ENCODE measurements around the gene NTSR1.

NTSR1 gene

DNA sequence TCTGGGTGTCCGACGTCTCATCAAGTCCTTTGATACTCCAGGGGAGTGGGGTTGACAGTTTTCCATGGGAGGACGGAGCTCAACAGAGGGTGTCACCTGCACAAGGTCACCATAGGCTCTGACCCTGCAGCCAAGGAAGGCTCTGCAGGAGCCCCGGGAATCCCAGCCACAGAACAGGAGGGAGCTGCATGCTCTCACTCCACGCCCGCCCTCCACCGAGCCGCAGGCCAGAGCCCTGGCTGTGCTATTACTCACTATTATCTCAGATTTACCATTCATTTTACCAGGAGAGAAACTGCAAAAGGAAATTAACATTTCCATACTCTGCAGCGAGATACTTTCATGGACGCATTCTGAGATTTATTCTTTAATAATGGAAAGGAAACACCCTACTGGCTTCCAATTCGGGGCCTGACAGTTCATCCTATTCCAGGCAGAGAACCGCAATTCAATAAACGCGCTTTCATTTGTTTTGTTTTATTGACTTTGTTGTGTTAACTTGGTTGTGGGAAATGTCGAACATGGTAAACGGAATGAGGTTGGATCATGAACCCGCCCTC lies 18.3 kb upstream of the NTSR1 start:
- no peak for DNase-seq (ENCODE audit: low read depth, low spot score)
- Histone ChIP-seq H3K9ac (ENCODE audit: insufficient read length, low read depth) (no peak overlapping the region), H3K27me3 (ENCODE audit: insufficient read depth, insufficient read length) (no peaks in the 10 kb centered on the region), H3K4me1 (ENCODE audit: insufficient read depth, insufficient read length) (peaks cover 12% of the 10 kb centered on the region), H3K9me3 (ENCODE audit: insufficient read depth, low read length) (no peaks in the 10 kb centered on the region), H3K36me3 (ENCODE audit: insufficient read depth, insufficient read length, low read length) (no peaks in the 10 kb centered on the region), H3K4me3 (ENCODE audit: insufficient read length, low read depth) (no peak overlapping the region)
- no peak for TF ChIP-seq ZNF274 (IDR thresholded peaks at IDR 0.05; ENCODE audit: low read depth, low read length)
- no peak for TF ChIP-seq SUZ12 (IDR thresholded peaks at IDR 0.05; ENCODE audit: extremely low read depth, insufficient read depth, insufficient read length)
- no peak for TF ChIP-seq YY1 (IDR thresholded peaks at IDR 0.05; ENCODE audit: insufficient read depth, insufficient read length)

- Histone ChIP-seq H3K27me3 (ENCODE audit: insufficient read depth, insufficient read length) (no peaks in the 10 kb centered on the region), H3K9me3 (ENCODE audit: insufficient read depth, low read length) (no peaks in the 10 kb centered on the region), H3K4me1 (ENCODE audit: insufficient read depth, insufficient read length) (peaks cover 12% of the 10 kb centered on the region), H3K36me3 (ENCODE audit: insufficient read depth, insufficient read length, low read length) (no peaks in the 10 kb centered on the region), H3K9ac (ENCODE audit: insufficient read length, low read depth) (no peak overlapping the region), H3K4me3 (ENCODE audit: insufficient read length, low read depth) (no peak overlapping the region)
- TF ChIP-seq ZNF274 (IDR thresholded peaks at IDR 0.05; ENCODE audit: low read depth, low read length) (no peak), YY1 (IDR thresholded peaks at IDR 0.05; ENCODE audit: insufficient read depth, insufficient read length) (no peak), SUZ12 (IDR thresholded peaks at IDR 0.05; ENCODE audit: extremely low read depth, insufficient read depth, insufficient read length) (no peak)
- DNase-seq (ENCODE audit: low read depth, low spot score) = no peak
Measured at GRCh38 chr20:62691487-62691886, 17.1 kb upstream of the NTSR1 start.

- DNase-seq (ENCODE audit: low read depth, low spot score) = no peak
- no peak for TF ChIP-seq YY1 (IDR thresholded peaks at IDR 0.05; ENCODE audit: insufficient read depth, insufficient read length)
- no peak for TF ChIP-seq ZNF274 (IDR thresholded peaks at IDR 0.05; ENCODE audit: low read depth, low read length)
- TF ChIP-seq SUZ12 (IDR thresholded peaks at IDR 0.05; ENCODE audit: extremely low read depth, insufficient read depth, insufficient read length) = no peak
- no peaks in the 10 kb centered on the region for H3K9me3 ChIP-seq (ENCODE audit: insufficient read depth, low read length)
- no peaks in the 10 kb centered on the region for H3K36me3 ChIP-seq (ENCODE audit: insufficient read depth, insufficient read length, low read length)
- H3K9ac ChIP-seq (ENCODE audit: insufficient read length, low read depth) = no peak overlapping the region
- H3K4me3 ChIP-seq (ENCODE audit: insufficient read length, low read depth) = no peak overlapping the region
- H3K4me1 ChIP-seq (ENCODE audit: insufficient read depth, insufficient read length) = peaks cover 9% of the 10 kb centered on the region
- no peaks in the 10 kb centered on the region for H3K27me3 ChIP-seq (ENCODE audit: insufficient read depth, insufficient read length)
Measured at GRCh38 chr20:62692176-62692575, 16.5 kb upstream of the NTSR1 start.

- no peaks in the 10 kb centered on the region for H3K27me3 ChIP-seq (ENCODE audit: insufficient read depth, insufficient read length)
- no peaks in the 10 kb centered on the region for H3K36me3 ChIP-seq (ENCODE audit: insufficient read depth, insufficient read length, low read length)
- H3K4me3 ChIP-seq (ENCODE audit: insufficient read length, low read depth) = no peak overlapping the region
- DNase-seq (ENCODE audit: low read depth, low spot score) = no peak
- H3K9ac ChIP-seq (ENCODE audit: insufficient read length, low read depth) = no peak overlapping the region
- H3K9me3 ChIP-seq (ENCODE audit: insufficient read depth, low read length) = no peaks in the 10 kb centered on the region
- H3K4me1 ChIP-seq (ENCODE audit: insufficient read depth, insufficient read length) = peaks cover 3% of the 10 kb centered on the region
- TF ChIP-seq ZNF274 (IDR thresholded peaks at IDR 0.05; ENCODE audit: low read depth, low read length) = no peak
- no peak for TF ChIP-seq SUZ12 (IDR thresholded peaks at IDR 0.05; ENCODE audit: extremely low read depth, insufficient read depth, insufficient read length)
- no peak for TF ChIP-seq YY1 (IDR thresholded peaks at IDR 0.05; ENCODE audit: insufficient read depth, insufficient read length)
Measured at GRCh38 chr20:62692801-62693523, 15.7 kb upstream of the NTSR1 start.

DNA sequence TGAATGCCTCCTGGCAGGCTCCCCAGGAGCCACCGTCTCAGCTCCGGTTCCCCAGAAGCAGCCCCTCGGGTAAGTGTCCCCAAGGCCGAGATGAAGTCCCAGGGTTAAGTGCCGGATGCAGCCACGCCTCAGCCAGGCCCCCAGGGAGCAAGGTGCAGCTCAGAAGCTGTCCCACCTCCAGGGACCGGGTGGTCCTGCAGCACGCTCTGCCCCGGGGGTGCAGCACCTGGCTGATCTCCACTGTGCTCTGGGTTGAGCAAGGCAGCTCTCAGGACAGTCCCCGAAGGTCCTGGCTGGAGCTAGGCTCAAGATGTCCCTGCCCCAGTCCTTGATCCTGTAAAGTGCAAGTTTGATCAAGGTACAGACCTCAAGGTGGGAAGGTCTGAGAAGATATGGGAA lies 15.1 kb upstream of the NTSR1 start:
- Histone ChIP-seq H3K9ac (ENCODE audit: insufficient read length, low read depth) (no peak overlapping the region), H3K9me3 (ENCODE audit: insufficient read depth, low read length) (no peaks in the 10 kb centered on the region), H3K4me3 (ENCODE audit: insufficient read length, low read depth) (no peak overlapping the region), H3K36me3 (ENCODE audit: insufficient read depth, insufficient read length, low read length) (no peaks in the 10 kb centered on the region), H3K27me3 (ENCODE audit: insufficient read depth, insufficient read length) (no peaks in the 10 kb centered on the region), H3K4me1 (ENCODE audit: insufficient read depth, insufficient read length) (peaks cover 3% of the 10 kb centered on the region)
- no peak for DNase-seq (ENCODE audit: low read depth, low spot score)
- TF ChIP-seq YY1 (IDR thresholded peaks at IDR 0.05; ENCODE audit: insufficient read depth, insufficient read length) (no peak), ZNF274 (IDR thresholded peaks at IDR 0.05; ENCODE audit: low read depth, low read length) (no peak), SUZ12 (IDR thresholded peaks at IDR 0.05; ENCODE audit: extremely low read depth, insufficient read depth, insufficient read length) (no peak)

GRCh38 chr20:62694106-62694505 lies 14.5 kb upstream of the NTSR1 start:
- H3K36me3 ChIP-seq (ENCODE audit: insufficient read depth, insufficient read length, low read length) = no peaks in the 10 kb centered on the region
- H3K9ac ChIP-seq (ENCODE audit: insufficient read length, low read depth) = no peak overlapping the region
- no peak for DNase-seq (ENCODE audit: low read depth, low spot score)
- peaks cover 3% of the 10 kb centered on the region for H3K4me1 ChIP-seq (ENCODE audit: insufficient read depth, insufficient read length)
- TF ChIP-seq ZNF274 (IDR thresholded peaks at IDR 0.05; ENCODE audit: low read depth, low read length) (no peak), YY1 (IDR thresholded peaks at IDR 0.05; ENCODE audit: insufficient read depth, insufficient read length) (no peak), SUZ12 (IDR thresholded peaks at IDR 0.05; ENCODE audit: extremely low read depth, insufficient read depth, insufficient read length) (no peak)
- no peaks in the 10 kb centered on the region for H3K9me3 ChIP-seq (ENCODE audit: insufficient read depth, low read length)
- H3K4me3 ChIP-seq (ENCODE audit: insufficient read length, low read depth) = no peak overlapping the region
- H3K27me3 ChIP-seq (ENCODE audit: insufficient read depth, insufficient read length) = no peaks in the 10 kb centered on the region

GRCh38 chr20:62694868-62695267 lies 13.8 kb upstream of the NTSR1 start:
- Histone ChIP-seq H3K27me3 (ENCODE audit: insufficient read depth, insufficient read length) (no peaks in the 10 kb centered on the region), H3K4me3 (ENCODE audit: insufficient read length, low read depth) (no peak overlapping the region), H3K9ac (ENCODE audit: insufficient read length, low read depth) (no peak overlapping the region), H3K9me3 (ENCODE audit: insufficient read depth, low read length) (no peaks in the 10 kb centered on the region), H3K4me1 (ENCODE audit: insufficient read depth, insufficient read length) (peaks cover 8% of the 10 kb centered on the region), H3K36me3 (ENCODE audit: insufficient read depth, insufficient read length, low read length) (no peaks in the 10 kb centered on the region)
- TF ChIP-seq ZNF274 (IDR thresholded peaks at IDR 0.05; ENCODE audit: low read depth, low read length) = no peak
- TF ChIP-seq YY1 (IDR thresholded peaks at IDR 0.05; ENCODE audit: insufficient read depth, insufficient read length) = no peak
- no peak for TF ChIP-seq SUZ12 (IDR thresholded peaks at IDR 0.05; ENCODE audit: extremely low read depth, insufficient read depth, insufficient read length)
- no peak for DNase-seq (ENCODE audit: low read depth, low spot score)

Measured in NT2/D1 (cell line).